Left ventricle myocardium inferior (tissue), 1 donor: Measurements from ENCODE around the gene ROR1. TPM values are rescaled to one million over a fixed set of nuclear protein-coding genes. Genes with fewer than 3 reads are reported as not detected.

Experiments used
- DNase-seq: peaks from one replicate; pipeline ENCODE4 v3.0.0-alpha.2; 2020
- H3K27ac ChIP-seq: fragments of 200-600 bp; replicated peaks from 2 replicates; pipeline ENCODE4 v1.8.0; 2021
- H3K27me3 ChIP-seq: fragments of 200-600 bp; 2 replicates; pipeline ENCODE4 v1.8.0; 2021; ENCODE audit warnings: low read depth
- H3K36me3 ChIP-seq: fragments of 200-600 bp; 2 replicates; pipeline ENCODE4 v1.8.0; 2021
- H3K4me1 ChIP-seq: fragments of 200-600 bp; 2 replicates; pipeline ENCODE4 v1.8.0; 2021
- H3K4me3 ChIP-seq: fragments of 200-600 bp; 2 replicates; pipeline ENCODE4 v1.8.0; 2021; ENCODE audit warnings: mild to moderate bottlenecking, moderate library complexity
- H3K9me3 ChIP-seq: fragments of 200-600 bp; replicated peaks from 2 replicates; pipeline ENCODE4 v1.8.0; 2021
- CTCF ChIP-seq: fragments of 200-600 bp; IDR thresholded peaks from 2 replicates; pipeline ENCODE4 v1.8.0; 2021; ENCODE audit warnings: antibody characterized with exemption, mild to moderate bottlenecking, borderline replicate concordance
- intact Hi-C: fragments of 100-400 bp; cut with micrococcal nuclease; formaldehyde crosslinking; loops from one replicate; pipeline ENCODE4 v1.11.0; 2022
- total RNA-seq: library from RNA; stranded (reverse); fragmentation: NEBNext Ultra II Directional; extraction: Animal tissue kit (Norgen Biotek cat#: 25700); gene quantifications from one replicate; pipeline ENCODE4 v1.2.1, GENCODE V29; 2021
- donor health status: DM: no; HTN: yes; CAD: no; lungs with severe emphysema.

Gene ROR1
- total RNA-seq, 1 donor from 2014 or later: 14.0 TPM

- Histone ChIP-seq H3K4me3 (peak overlapping the region; percentile 25), H3K27ac (peak overlapping the region; percentile 44), H3K9me3 (peaks cover 16% of the 10 kb centered on the region), H3K27me3 (no peaks in the 10 kb centered on the region), H3K4me1 (peaks cover 51% of the 10 kb centered on the region), H3K36me3 (no peaks in the 10 kb centered on the region)
- DNase-seq: no peak
- TF ChIP-seq CTCF: no peak
- intact Hi-C loops: no loop called here
Observed at GRCh38 chr1:63950023-63950422, 176.2 kb downstream of the ROR1 start.

DNA sequence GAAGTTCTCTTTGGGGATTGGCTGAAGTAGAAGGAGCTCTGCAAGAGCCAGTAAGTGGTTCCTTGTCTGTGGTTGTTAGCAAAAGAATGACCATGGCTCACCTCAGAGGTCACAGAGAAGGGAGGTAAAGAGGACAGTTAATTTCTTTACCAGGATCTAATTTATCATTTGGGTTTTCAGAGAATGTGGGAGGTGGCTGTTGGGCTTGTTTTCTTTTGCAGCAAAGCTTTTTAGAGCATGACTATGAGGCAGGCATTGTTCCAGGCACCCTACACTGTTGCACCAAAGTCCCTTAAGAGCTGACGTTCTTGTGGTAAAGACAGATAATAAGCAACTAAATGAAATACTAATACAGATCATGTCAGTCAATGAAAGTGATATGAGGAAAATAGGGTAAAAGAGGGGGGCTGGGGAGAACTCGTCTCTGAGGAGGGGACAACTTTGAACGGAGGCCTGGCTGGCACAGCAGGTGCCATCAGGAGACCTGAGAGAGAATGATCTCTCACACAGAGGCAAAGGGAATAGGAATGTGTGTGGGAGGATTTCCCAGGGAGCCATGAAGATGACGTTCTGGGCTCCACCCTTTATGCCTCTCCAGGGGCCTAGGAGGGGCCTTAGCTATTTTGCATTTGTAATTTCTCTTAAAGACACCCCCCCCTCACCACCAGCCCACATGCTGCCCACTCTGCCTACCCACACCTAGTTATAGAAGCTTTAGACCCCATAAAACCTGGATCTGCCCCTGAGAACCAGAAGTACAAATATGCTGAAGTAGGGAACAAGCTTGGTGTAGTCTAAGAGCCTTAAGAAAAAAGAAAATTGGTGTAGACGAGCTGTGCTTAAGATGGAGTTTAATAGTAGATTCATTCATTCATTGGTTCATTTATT lies 177.5 kb downstream of the ROR1 start:
- no peak for DNase-seq
- Histone ChIP-seq H3K9me3 (peaks cover 16% of the 10 kb centered on the region), H3K27me3 (no peaks in the 10 kb centered on the region), H3K4me3 (no peak overlapping the region), H3K36me3 (no peaks in the 10 kb centered on the region), H3K27ac (no peak overlapping the region), H3K4me1 (peaks cover 41% of the 10 kb centered on the region)
- no peak for TF ChIP-seq CTCF
- intact Hi-C loops: no loop called here

GRCh38 chr1:63954187-63954586 lies 180.4 kb downstream of the ROR1 start:
- no peak for DNase-seq
- Histone ChIP-seq H3K4me3 (no peak overlapping the region), H3K36me3 (no peaks in the 10 kb centered on the region), H3K27ac (no peak overlapping the region), H3K9me3 (peaks cover 25% of the 10 kb centered on the region), H3K27me3 (no peaks in the 10 kb centered on the region), H3K4me1 (peaks cover 23% of the 10 kb centered on the region)
- intact Hi-C loops: no loop called here
- TF ChIP-seq CTCF: no peak

DNA sequence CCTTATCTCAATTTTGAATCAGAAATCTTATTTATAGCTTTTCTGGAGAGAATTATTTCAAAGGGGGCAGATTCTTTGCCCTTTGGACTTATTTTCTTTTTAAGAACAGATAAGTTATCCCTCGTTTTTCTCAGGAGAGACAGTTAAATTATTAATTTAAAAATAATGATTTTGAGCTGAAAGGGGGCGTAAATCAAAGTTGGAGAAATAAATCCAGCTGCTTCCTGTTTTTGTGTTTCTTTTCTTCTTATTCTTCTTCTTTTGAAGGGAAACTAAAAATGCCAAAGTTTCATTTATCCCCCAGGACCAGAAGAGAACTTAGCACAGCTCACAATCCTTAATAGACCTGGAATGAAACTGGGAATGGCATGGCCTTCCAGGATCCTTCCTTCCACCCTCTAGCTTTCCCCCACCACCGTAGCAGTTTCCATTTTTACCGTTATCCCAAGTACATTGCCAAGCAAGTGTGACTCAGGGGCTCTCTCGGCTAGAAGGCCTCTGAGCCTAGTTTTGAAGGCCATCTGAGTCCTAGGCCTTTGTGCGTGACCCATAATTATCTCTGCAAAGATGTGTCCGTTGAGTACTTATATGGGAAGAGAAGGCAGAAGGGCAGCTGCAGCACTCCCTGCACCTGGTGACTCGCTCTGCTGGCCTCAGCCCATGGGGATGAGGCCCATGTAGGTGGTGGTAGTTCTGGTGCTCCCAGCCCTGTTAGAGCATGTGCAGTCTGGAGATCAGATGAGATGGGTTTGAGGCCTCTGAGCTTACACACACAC lies 181.7 kb downstream of the ROR1 start:
- TF ChIP-seq CTCF: no peak
- H3K36me3 ChIP-seq: no peaks in the 10 kb centered on the region
- DNase-seq: no peak
- no peak overlapping the region for H3K27ac ChIP-seq
- peaks cover 22% of the 10 kb centered on the region for H3K4me1 ChIP-seq
- intact Hi-C loops: no loop called here
- H3K4me3 ChIP-seq: no peak overlapping the region
- peaks cover 25% of the 10 kb centered on the region for H3K9me3 ChIP-seq
- H3K27me3 ChIP-seq: no peaks in the 10 kb centered on the region

DNA sequence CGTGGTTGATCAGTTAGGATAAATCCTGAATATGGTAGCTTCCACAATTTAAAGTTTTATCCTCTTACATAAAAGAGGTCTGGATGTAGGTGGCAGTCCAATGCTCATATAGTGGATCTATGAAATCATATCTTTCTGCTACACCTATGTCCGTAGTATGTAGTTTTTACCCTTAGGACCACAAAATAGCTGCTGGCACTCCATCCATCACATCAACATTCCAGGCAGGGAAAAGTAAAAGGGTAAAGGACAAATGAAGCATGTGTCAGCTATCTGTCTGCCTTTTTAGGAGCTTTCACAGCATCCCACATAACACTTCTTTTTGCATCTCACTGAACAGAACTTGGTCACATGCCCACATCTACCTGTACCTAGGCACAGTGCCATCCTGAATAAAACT lies 184.7 kb downstream of the ROR1 start:
- Histone ChIP-seq H3K9me3 (peaks cover 20% of the 10 kb centered on the region), H3K4me1 (peaks cover 14% of the 10 kb centered on the region), H3K27me3 (no peaks in the 10 kb centered on the region), H3K36me3 (no peaks in the 10 kb centered on the region), H3K4me3 (no peak overlapping the region), H3K27ac (no peak overlapping the region)
- DNase-seq: no peak
- no peak for TF ChIP-seq CTCF
- intact Hi-C loops: no loop called here
